CD4-positive, alpha-beta T cell treated with Interleukin-17A for 1 hour (primary cell): ENCODE data around the gene PPP2R5A.
A peak's percentile ranks its signal among the peaks of the same experiment; 100 is the strongest.

Experiments
- DNase-seq: peaks from one replicate; pipeline ENCODE4 v3.0.0-alpha.2; 2020

PPP2R5A gene

GRCh38 chr1:212284744-212285684 lies at the start of gene PPP2R5A:
TSS of gene PPP2R5A (plus strand) at chr1:212285410. CDS start at chr1:212286111, 701 bp downstream.
- peak; percentile 99 for DNase-seq

GRCh38 chr1:212235857-212236256 lies 49.4 kb upstream of the PPP2R5A start:
- no peak for DNase-seq

GRCh38 chr1:212236664-212237220 lies 48.5 kb upstream of the PPP2R5A start:
- no peak for DNase-seq

- DNase-seq = no peak
These were observed 47.6 kb upstream of the PPP2R5A start for GRCh38 chr1:212237651-212238050.

- DNase-seq = no peak
These were observed 46.7 kb upstream of the PPP2R5A start for GRCh38 chr1:212238552-212238951.

GRCh38 chr1:212241501-212241900 lies 43.7 kb upstream of the PPP2R5A start:
- DNase-seq = no peak

- no peak for DNase-seq
These were observed 43.3 kb upstream of the PPP2R5A start for GRCh38 chr1:212241957-212242287.

- no peak for DNase-seq
These were observed 42.8 kb upstream of the PPP2R5A start for GRCh38 chr1:212242288-212242984.

GRCh38 chr1:212242985-212243308 lies 42.3 kb upstream of the PPP2R5A start:
- DNase-seq = no peak

- DNase-seq = no peak
These were observed 40.8 kb upstream of the PPP2R5A start for GRCh38 chr1:212244441-212244840.

- no peak for DNase-seq
These were observed 38.0 kb upstream of the PPP2R5A start for GRCh38 chr1:212247179-212247721.

GRCh38 chr1:212247988-212248387 lies 37.2 kb upstream of the PPP2R5A start:
- no peak for DNase-seq

GRCh38 chr1:212254853-212255363 lies 30.3 kb upstream of the PPP2R5A start:
- peak; percentile 40 for DNase-seq

GRCh38 chr1:212255705-212256307 lies 29.4 kb upstream of the PPP2R5A start:
- peak; percentile 10 for DNase-seq

- DNase-seq = peak; percentile 65
These were observed 28.8 kb upstream of the PPP2R5A start for GRCh38 chr1:212256369-212256768.

- DNase-seq = no peak
These were observed 28.1 kb upstream of the PPP2R5A start for GRCh38 chr1:212257157-212257556.

- DNase-seq = no peak
These were observed 25.3 kb upstream of the PPP2R5A start for GRCh38 chr1:212259693-212260480.

- no peak for DNase-seq
These were observed 24.5 kb upstream of the PPP2R5A start for GRCh38 chr1:212260557-212261355.

GRCh38 chr1:212261361-212261929 lies 23.8 kb upstream of the PPP2R5A start:
- no peak for DNase-seq

GRCh38 chr1:212267017-212267416 lies 18.2 kb upstream of the PPP2R5A start:
- no peak for DNase-seq

GRCh38 chr1:212267460-212267859 lies 17.8 kb upstream of the PPP2R5A start:
- no peak for DNase-seq
